ENCODE data around the gene LY6G5C.

The LY6G5C gene

DNA sequence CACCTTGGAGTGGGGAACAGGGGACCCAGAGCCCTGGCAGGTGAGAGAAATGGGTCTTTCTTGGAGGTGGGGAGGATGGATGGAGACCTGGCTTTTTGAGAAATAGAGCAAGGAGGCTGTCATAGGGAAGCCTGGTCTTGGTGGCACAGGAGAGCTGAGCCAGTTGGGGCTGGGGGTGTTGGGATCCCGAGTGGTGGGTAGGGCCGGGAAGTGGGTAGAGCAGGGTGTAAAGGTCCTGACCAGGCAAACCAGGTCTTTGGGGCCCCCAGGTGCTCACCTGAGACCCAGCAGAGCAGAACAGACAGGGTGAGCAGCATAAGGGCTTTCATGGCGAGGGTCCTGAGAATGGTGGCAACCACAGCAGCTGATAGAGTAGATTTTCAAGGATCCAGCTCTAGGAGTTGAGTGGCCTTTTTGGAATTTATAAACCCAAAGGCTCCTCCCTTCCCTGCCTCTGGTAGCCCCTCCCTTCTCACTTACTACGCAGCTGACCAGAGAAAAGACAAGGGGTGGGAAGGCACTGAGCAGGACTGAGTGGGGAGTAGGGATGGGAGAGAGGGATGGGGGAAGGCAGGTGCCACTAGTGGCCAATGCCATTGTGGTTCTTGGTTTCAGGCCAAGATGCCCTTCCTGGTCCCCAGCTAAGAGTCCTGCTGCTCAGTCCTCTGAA, 40.6 kb upstream of the LY6G5C start, which contains the start of gene LY6G6C:
LY6G6C (minus strand) TSS at position 396 of the 670 bp plus-strand sequence; CDS start at position 329, 67 bp downstream.
- CTCF ChIA-PET: no interaction called here
- POLR2A ChIA-PET: interaction anchor here (0.7 to 1.2 kb wide), 2 partner anchors 8 to 25 kb away, joined by 3 read pairs; no protein-coding TSS in a partner anchor
- no peak for DNase-seq (ENCODE audit: extremely low spot score)
- no peak for TF ChIP-seq SP1 (IDR thresholded peaks at IDR 0.05)
- TF ChIP-seq, protein P1, sequence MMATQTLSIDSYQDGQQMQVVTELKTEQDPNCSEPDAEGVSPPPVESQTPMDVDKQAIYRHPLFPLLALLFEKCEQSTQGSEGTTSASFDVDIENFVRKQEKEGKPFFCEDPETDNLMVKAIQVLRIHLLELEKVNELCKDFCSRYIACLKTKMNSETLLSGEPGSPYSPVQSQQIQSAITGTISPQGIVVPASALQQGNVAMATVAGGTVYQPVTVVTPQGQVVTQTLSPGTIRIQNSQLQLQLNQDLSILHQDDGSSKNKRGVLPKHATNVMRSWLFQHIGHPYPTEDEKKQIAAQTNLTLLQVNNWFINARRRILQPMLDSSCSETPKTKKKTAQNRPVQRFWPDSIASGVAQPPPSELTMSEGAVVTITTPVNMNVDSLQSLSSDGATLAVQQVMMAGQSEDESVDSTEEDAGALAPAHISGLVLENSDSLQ (IDR thresholded peaks at IDR 0.05): no peak
- TF ChIP-seq FOXK2 (IDR thresholded peaks at IDR 0.05): no peak
- no peak for TF ChIP-seq L3MBTL2 (conservative IDR thresholded peaks at IDR 0.05)
- no peak for TF ChIP-seq BHLHE40 (IDR thresholded peaks at IDR 0.05; ENCODE audit: borderline replicate concordance)
- TF ChIP-seq FOXM1 (IDR thresholded peaks at IDR 0.05; ENCODE audit: borderline replicate concordance): no peak
- no peak for TF ChIP-seq ARNT (IDR thresholded peaks at IDR 0.05)
- no peak for TF ChIP-seq HDGF (IDR thresholded peaks at IDR 0.05; ENCODE audit: borderline replicate concordance)
- TF ChIP-seq NFRKB (IDR thresholded peaks at IDR 0.05): no peak
- no peak for TF ChIP-seq TARDBP (IDR thresholded peaks at IDR 0.05)
- no peak for TF ChIP-seq SUZ12 (IDR thresholded peaks at IDR 0.05)
- no peak for TF ChIP-seq CTBP1 (IDR thresholded peaks at IDR 0.05; ENCODE audit: borderline replicate concordance)
- no peak for TF ChIP-seq ELF4 (IDR thresholded peaks at IDR 0.05)
- TF ChIP-seq FOXA1 (IDR thresholded peaks at IDR 0.05): no peak
- TF ChIP-seq ZNF384 (IDR thresholded peaks at IDR 0.05): no peak
- no peak for TF ChIP-seq LEF1 (IDR thresholded peaks at IDR 0.05; ENCODE audit: borderline replicate concordance)

DNA sequence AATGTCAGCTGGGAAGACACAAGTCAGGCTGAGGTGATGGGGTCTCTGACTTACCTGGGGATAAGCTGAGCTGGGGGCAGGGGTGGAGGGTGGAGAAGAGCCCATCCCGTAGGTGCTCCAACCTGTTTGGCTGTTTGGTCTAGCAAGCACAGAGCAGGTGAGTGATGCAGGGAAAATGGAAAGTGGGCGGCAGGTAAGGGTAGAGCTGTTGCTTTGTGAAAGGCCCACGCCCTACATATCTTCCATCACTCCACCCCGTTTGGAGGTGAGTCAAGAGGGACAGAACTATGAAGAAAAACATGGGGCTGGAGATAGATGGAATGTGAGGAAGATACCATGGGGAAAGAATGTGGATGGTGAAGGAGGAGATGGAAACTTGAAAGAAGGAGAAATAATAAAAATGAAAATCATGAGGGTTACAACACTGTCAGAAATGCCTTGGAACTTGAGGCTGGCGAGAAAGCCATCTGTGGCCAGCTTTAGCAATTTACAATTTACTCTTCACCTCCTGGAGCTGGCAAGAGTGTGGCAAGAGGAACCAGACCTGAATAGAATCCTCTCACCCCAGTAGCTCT, 39.4 kb upstream of the LY6G5C start:
- POLR2A ChIA-PET: interaction anchor here (1.0 kb wide), 1 partner anchor 9 kb away, joined by 3 read pairs; no protein-coding TSS in a partner anchor
- no peak for DNase-seq (ENCODE audit: extremely low spot score)
- CTCF ChIA-PET: no interaction called here
- TF ChIP-seq ELF4 (IDR thresholded peaks at IDR 0.05) (no peak), HDGF (IDR thresholded peaks at IDR 0.05; ENCODE audit: borderline replicate concordance) (no peak), SP1 (IDR thresholded peaks at IDR 0.05) (no peak), NFRKB (IDR thresholded peaks at IDR 0.05) (no peak), L3MBTL2 (conservative IDR thresholded peaks at IDR 0.05) (no peak), FOXM1 (IDR thresholded peaks at IDR 0.05; ENCODE audit: borderline replicate concordance) (no peak), LEF1 (IDR thresholded peaks at IDR 0.05; ENCODE audit: borderline replicate concordance) (no peak), TARDBP (IDR thresholded peaks at IDR 0.05) (no peak), BHLHE40 (IDR thresholded peaks at IDR 0.05; ENCODE audit: borderline replicate concordance) (no peak), FOXK2 (IDR thresholded peaks at IDR 0.05) (no peak), FOXA1 (IDR thresholded peaks at IDR 0.05) (no peak), CTBP1 (IDR thresholded peaks at IDR 0.05; ENCODE audit: borderline replicate concordance) (no peak), ARNT (IDR thresholded peaks at IDR 0.05) (no peak), SUZ12 (IDR thresholded peaks at IDR 0.05) (no peak), ZNF384 (IDR thresholded peaks at IDR 0.05) (no peak)
- TF ChIP-seq, protein P1 (IDR thresholded peaks at IDR 0.05): no peak

DNA sequence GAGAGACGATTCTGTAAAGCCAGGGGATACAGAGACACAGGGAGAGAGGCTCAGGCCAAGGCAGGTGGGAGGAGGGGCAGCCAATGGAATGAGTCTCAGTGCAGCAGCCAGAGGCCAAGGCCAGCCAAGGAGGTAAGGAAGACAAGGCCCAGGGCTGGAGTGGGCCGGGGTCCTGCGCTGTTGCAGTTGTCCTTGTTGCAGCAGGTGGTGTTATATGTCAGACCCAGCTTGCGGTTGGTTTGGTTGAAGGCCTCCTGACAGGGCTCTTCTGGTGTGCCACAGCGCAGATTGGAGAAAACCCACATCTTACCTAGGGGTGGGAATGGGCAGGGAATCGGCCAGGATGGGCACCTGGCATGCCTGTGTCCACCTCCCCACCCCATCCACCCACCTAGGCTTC, 38.1 kb upstream of the LY6G5C start:
- ChIA-PET POLR2A (no interaction called here), CTCF (no interaction called here)
- TF ChIP-seq HDGF (IDR thresholded peaks at IDR 0.05; ENCODE audit: borderline replicate concordance): no peak
- no peak for DNase-seq (ENCODE audit: extremely low spot score)

- ChIA-PET POLR2A (no interaction called here), CTCF (interaction anchor here (0.6 kb wide), 1 partner anchor 382 kb away, joined by 5 read pairs; no protein-coding TSS in a partner anchor)
- no peak for TF ChIP-seq FOXA1 (IDR thresholded peaks at IDR 0.05)
- no peak for TF ChIP-seq SUZ12 (IDR thresholded peaks at IDR 0.05)
- TF ChIP-seq NFRKB (IDR thresholded peaks at IDR 0.05): no peak
- no peak for TF ChIP-seq FOXK2 (IDR thresholded peaks at IDR 0.05)
- TF ChIP-seq TARDBP (IDR thresholded peaks at IDR 0.05): no peak
- TF ChIP-seq FOXM1 (IDR thresholded peaks at IDR 0.05; ENCODE audit: borderline replicate concordance): no peak
- TF ChIP-seq, protein P1 (IDR thresholded peaks at IDR 0.05): no peak
- no peak for TF ChIP-seq SP1 (IDR thresholded peaks at IDR 0.05)
- no peak for TF ChIP-seq ZNF384 (IDR thresholded peaks at IDR 0.05)
- no peak for TF ChIP-seq ARNT (IDR thresholded peaks at IDR 0.05)
- TF ChIP-seq HDGF (IDR thresholded peaks at IDR 0.05; ENCODE audit: borderline replicate concordance): no peak
- TF ChIP-seq ELF4 (IDR thresholded peaks at IDR 0.05): no peak
- TF ChIP-seq BHLHE40 (IDR thresholded peaks at IDR 0.05; ENCODE audit: borderline replicate concordance): no peak
- no peak for TF ChIP-seq CTBP1 (IDR thresholded peaks at IDR 0.05; ENCODE audit: borderline replicate concordance)
- no peak for DNase-seq (ENCODE audit: extremely low spot score)
Observed at GRCh38 chr6:31718265-31718664, 37.4 kb upstream of the LY6G5C start.

DNA sequence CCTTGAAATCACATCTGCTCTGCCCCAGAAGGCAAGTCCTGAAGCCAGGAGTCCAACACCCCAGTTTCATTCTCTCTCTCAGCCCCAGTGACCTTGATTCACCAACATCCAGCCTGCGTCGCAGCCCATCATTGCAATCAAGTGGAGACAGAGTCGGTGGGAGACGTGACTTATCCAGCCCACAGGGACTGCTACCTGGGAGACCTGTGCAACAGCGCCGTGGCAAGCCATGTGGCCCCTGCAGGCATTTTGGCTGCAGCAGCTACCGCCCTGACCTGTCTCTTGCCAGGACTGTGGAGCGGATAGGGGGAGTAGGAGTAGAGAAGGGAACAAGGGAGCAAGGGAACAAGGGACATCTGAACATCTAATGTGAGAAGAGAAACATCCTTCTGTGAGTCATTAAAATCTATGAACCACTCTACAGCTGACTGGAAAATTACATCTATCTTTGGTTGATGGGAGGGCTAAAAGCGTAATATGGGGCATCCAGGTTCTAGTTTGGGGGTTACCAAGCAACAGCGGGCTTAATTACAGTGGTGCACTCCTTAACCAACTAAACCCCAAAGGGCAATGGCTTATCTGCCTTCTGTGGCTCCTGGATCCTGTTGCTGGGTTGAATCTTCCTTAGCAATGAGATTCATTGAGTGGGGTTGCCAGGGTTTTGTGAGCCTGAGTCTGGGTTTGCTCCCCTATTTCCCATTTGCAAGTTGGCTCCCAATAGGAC, 36.8 kb upstream of the LY6G5C start:
- ChIA-PET CTCF (interaction anchor here (0.6 kb wide), 1 partner anchor 383 kb away, joined by 5 read pairs; no protein-coding TSS in a partner anchor), POLR2A (no interaction called here)
- DNase-seq (ENCODE audit: extremely low spot score): no peak
- TF ChIP-seq SUZ12 (IDR thresholded peaks at IDR 0.05) (no peak), ARNT (IDR thresholded peaks at IDR 0.05) (no peak), SP1 (IDR thresholded peaks at IDR 0.05) (no peak), FOXM1 (IDR thresholded peaks at IDR 0.05; ENCODE audit: borderline replicate concordance) (no peak), BHLHE40 (IDR thresholded peaks at IDR 0.05; ENCODE audit: borderline replicate concordance) (no peak), CTBP1 (IDR thresholded peaks at IDR 0.05; ENCODE audit: borderline replicate concordance) (no peak), FOXK2 (IDR thresholded peaks at IDR 0.05) (no peak), FOXA1 (IDR thresholded peaks at IDR 0.05) (no peak), NFRKB (IDR thresholded peaks at IDR 0.05) (no peak), HDGF (IDR thresholded peaks at IDR 0.05; ENCODE audit: borderline replicate concordance) (no peak), L3MBTL2 (conservative IDR thresholded peaks at IDR 0.05) (no peak), ELF4 (IDR thresholded peaks at IDR 0.05) (no peak), ZNF384 (IDR thresholded peaks at IDR 0.05) (no peak), TARDBP (IDR thresholded peaks at IDR 0.05) (no peak), LEF1 (IDR thresholded peaks at IDR 0.05; ENCODE audit: borderline replicate concordance) (no peak)
- TF ChIP-seq, protein P1 (IDR thresholded peaks at IDR 0.05): no peak

Measured in HEK293T (cell line).